Testis (tissue), 2 donors: ENCODE measurements around the gene INTS2.

Experiments used
- POLR2A ChIP-seq: fragments of 450-650 bp; IDR thresholded peaks from one replicate; pipeline ENCODE4 v1.6.1; 2017; ENCODE audit warnings: antibody characterized with exemption, mild to moderate bottlenecking, moderate library complexity
- TF ChIP-seq, protein P1 (sequence below), 3 experiments: fragments of 450-650 bp in 2 of 3; fragments of 200-600 bp in 1 of 3; sonication (generic) in 1 of 3; IDR thresholded peaks; one replicate each; pipeline ENCODE4 v1.5.1; 2016 to 2019; ENCODE audit warnings: antibody characterized with exemption in 3 of 3, mild to moderate bottlenecking in 2 of 3, moderate library complexity in 1 of 3

- peak; percentile 49 for TF ChIP-seq POLR2A
- TF ChIP-seq, protein P1, sequence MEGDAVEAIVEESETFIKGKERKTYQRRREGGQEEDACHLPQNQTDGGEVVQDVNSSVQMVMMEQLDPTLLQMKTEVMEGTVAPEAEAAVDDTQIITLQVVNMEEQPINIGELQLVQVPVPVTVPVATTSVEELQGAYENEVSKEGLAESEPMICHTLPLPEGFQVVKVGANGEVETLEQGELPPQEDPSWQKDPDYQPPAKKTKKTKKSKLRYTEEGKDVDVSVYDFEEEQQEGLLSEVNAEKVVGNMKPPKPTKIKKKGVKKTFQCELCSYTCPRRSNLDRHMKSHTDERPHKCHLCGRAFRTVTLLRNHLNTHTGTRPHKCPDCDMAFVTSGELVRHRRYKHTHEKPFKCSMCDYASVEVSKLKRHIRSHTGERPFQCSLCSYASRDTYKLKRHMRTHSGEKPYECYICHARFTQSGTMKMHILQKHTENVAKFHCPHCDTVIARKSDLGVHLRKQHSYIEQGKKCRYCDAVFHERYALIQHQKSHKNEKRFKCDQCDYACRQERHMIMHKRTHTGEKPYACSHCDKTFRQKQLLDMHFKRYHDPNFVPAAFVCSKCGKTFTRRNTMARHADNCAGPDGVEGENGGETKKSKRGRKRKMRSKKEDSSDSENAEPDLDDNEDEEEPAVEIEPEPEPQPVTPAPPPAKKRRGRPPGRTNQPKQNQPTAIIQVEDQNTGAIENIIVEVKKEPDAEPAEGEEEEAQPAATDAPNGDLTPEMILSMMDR (IDR thresholded peaks at IDR 0.05): peak in 2 of 3 experiments; percentile 3 to 13
Measured at GRCh38 chr17:61927208-61928100, at the start of gene INTS2.
